Astrocyte of the cerebellum (primary cell): ENCODE measurements around the gene RNF144A.

ENCODE experiments used
- DNase-seq: peaks from one replicate; pipeline ENCODE4 v3.0.0-alpha.2; 2011; ENCODE audit warnings: low read depth
- H3K4me3 ChIP-seq: 2 replicates; pipeline ENCODE4 v1.5.1; 2011; ENCODE audit warnings: mild to moderate bottlenecking, low read depth, low read length, moderate library complexity
- CTCF ChIP-seq: IDR thresholded peaks from 2 replicates; pipeline ENCODE4 v1.5.1; 2012; ENCODE audit warnings: low read length, low read depth, moderate library complexity, mild to moderate bottlenecking; ENCODE audit errors: missing control alignments
- in situ Hi-C: cut with HindIII; loops from 2 replicates; pipeline ENCODE4 v1.10.0; 2017; ENCODE audit warnings: low sequenced_read_pairs

Gene RNF144A

GRCh38 chr2:6957910-6958615, 40.9 kb downstream of the RNF144A start:
- no peak for DNase-seq

GRCh38 chr2:6958616-6959235, 41.5 kb downstream of the RNF144A start:
- in situ Hi-C loops: no loop called here
- no peak overlapping the region for H3K4me3 ChIP-seq
- TF ChIP-seq CTCF: no peak
- no peak for DNase-seq

More at GRCh38 chr2:6957910-6958615, 40.9 kb downstream of the RNF144A start:
- no peak overlapping the region for H3K4me3 ChIP-seq
- in situ Hi-C loops: no loop called here
- no peak for TF ChIP-seq CTCF

GRCh38 chr2:6959751-6960150, 42.5 kb downstream of the RNF144A start:
- no peak for TF ChIP-seq CTCF
- no peak overlapping the region for H3K4me3 ChIP-seq
- DNase-seq: no peak
- in situ Hi-C loops: no loop called here

GRCh38 chr2:6960659-6961058, 43.4 kb downstream of the RNF144A start:
- no peak overlapping the region for H3K4me3 ChIP-seq
- DNase-seq: peak; percentile 89
- no peak for TF ChIP-seq CTCF
- in situ Hi-C loops: no loop called here

GRCh38 chr2:6963727-6964126, 46.5 kb downstream of the RNF144A start:
- H3K4me3 ChIP-seq: no peak overlapping the region
- no peak for TF ChIP-seq CTCF
- DNase-seq: no peak
- in situ Hi-C loops: no loop called here

GRCh38 chr2:6965071-6965795, 48.0 kb downstream of the RNF144A start:
- H3K4me3 ChIP-seq: no peak overlapping the region
- TF ChIP-seq CTCF: no peak
- DNase-seq: no peak
- in situ Hi-C loops: no loop called here
